Subcutaneous abdominal adipose tissue (tissue), 5 donors: ENCODE data around the gene PHC2.

Source experiments
- H3K27ac ChIP-seq: one replicate; pipeline ENCODE4 v1.7.0; 2013; ENCODE audit warnings: low read depth, mild to moderate bottlenecking, inconsistent platforms, low read length, moderate library complexity
- H3K27me3 ChIP-seq, 5 donors: one replicate each; pipeline ENCODE4 v1.7.0; 2013; ENCODE audit warnings: low read length in 5 of 5, inconsistent platforms in 1 of 5; ENCODE audit not compliant: control insufficient read depth in 5 of 5, insufficient read depth in 4 of 5
- H3K36me3 ChIP-seq, 5 donors: one replicate each; pipeline ENCODE4 v1.7.0; 2013; ENCODE audit warnings: low read length in 5 of 5; ENCODE audit not compliant: control insufficient read depth in 5 of 5, insufficient read depth in 5 of 5
- H3K4me1 ChIP-seq, 5 donors: one replicate each; pipeline ENCODE4 v1.7.0; 2013; ENCODE audit warnings: low read length in 5 of 5, mild to moderate bottlenecking in 3 of 5, moderate library complexity in 1 of 5; ENCODE audit not compliant: control insufficient read depth in 5 of 5, insufficient read depth in 5 of 5
- H3K4me3 ChIP-seq, 5 donors: one replicate each; pipeline ENCODE4 v1.7.0; 2013; ENCODE audit warnings: low read length in 5 of 5, low read depth in 1 of 5
- H3K9ac ChIP-seq, 5 donors: one replicate each; pipeline ENCODE4 v1.7.0; 2013; ENCODE audit warnings: low read length in 5 of 5, mild to moderate bottlenecking in 4 of 5, moderate library complexity in 3 of 5
- H3K9me3 ChIP-seq, 5 donors: one replicate each; pipeline ENCODE4 v1.7.0; 2013; ENCODE audit warnings: low read length in 5 of 5; ENCODE audit not compliant: control insufficient read depth in 5 of 5
- donor health status: healthy.
- donor health status: healthy.
- donor health status: healthy.
- donor health status: healthy.
- donor health status: healthy.

The PHC2 gene

DNA sequence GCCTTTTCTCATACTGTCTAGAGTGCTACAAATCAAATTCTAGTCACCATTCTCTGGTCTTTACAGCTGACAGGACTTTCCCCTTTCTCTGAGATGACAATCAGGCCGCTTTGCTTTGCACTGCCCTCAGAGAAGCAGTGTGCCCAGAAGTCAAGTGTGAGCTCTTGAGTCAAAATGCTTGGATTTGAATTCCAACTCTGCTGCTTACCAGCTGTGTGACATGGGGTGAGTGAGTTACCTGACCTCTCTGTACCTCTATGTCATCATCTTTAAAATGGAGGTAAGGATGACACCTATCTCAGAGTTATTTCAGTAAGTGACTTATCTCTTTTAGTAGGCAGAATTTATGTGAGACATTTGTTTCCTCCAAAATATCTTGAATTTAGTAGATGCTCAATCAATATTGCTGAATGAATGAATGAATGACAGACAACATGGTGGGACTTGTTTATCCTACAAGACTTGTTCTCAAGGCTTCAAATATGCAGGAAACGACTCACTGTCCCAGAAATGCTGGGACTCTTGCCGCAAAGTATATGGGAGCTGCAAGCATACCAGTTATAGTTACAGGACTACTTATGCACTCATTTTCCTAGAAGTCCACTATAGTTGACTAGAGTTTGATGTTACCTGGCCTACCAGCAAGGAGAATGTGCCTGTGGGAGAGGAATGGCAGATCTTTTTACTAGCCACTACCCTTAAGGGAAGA is 71.9 kb downstream of the PHC2 start:
- no peaks in the 10 kb centered on the region for H3K27me3 ChIP-seq
- no peaks in the 10 kb centered on the region for H3K9me3 ChIP-seq
- peaks cover 0 to 31% (median 6%) of the 10 kb centered on the region in 5 donors for H3K4me1 ChIP-seq
- no peak overlapping the region for H3K4me3 ChIP-seq
- no peak overlapping the region for H3K9ac ChIP-seq
- H3K36me3 ChIP-seq: peaks cover 0 to 15% (median 3%) of the 10 kb centered on the region in 5 donors
- H3K27ac ChIP-seq: no peak overlapping the region

- Histone ChIP-seq H3K9me3 (no peaks in the 10 kb centered on the region), H3K27ac (no peak overlapping the region), H3K4me1 (peaks cover 0 to 24% (median 5%) of the 10 kb centered on the region in 5 donors), H3K27me3 (no peaks in the 10 kb centered on the region), H3K9ac (no peak overlapping the region), H3K4me3 (no peak overlapping the region), H3K36me3 (peaks cover 0 to 15% (median 3%) of the 10 kb centered on the region in 5 donors)
Measured at GRCh38 chr1:33358114-33358794, 72.6 kb downstream of the PHC2 start.

DNA sequence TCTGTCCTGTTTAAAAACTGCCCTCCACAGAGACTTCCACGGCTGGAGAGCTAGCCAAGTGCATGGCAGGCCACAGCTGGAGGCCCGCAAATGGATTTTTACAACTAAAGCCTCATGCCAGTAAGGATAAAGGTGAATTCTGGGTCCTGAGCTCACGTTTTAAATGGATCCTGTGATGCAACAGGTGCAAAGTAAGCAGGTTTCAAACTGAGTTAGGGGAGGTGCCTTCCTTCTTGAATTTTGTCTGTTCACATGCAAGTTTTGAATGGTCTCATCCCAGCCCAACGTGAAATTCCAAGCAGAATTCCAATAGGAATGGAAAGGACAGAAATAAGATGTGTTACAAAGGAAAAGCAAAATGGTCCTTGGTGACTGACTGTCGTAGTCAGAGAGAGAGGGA is 73.8 kb downstream of the PHC2 start:
- Histone ChIP-seq H3K9ac (no peak overlapping the region), H3K27me3 (no peaks in the 10 kb centered on the region), H3K27ac (no peak overlapping the region), H3K9me3 (no peaks in the 10 kb centered on the region), H3K4me3 (no peak overlapping the region), H3K36me3 (peaks cover 0 to 15% (median 3%) of the 10 kb centered on the region in 5 donors), H3K4me1 (peaks cover 0 to 12% (median 3%) of the 10 kb centered on the region in 5 donors)

DNA sequence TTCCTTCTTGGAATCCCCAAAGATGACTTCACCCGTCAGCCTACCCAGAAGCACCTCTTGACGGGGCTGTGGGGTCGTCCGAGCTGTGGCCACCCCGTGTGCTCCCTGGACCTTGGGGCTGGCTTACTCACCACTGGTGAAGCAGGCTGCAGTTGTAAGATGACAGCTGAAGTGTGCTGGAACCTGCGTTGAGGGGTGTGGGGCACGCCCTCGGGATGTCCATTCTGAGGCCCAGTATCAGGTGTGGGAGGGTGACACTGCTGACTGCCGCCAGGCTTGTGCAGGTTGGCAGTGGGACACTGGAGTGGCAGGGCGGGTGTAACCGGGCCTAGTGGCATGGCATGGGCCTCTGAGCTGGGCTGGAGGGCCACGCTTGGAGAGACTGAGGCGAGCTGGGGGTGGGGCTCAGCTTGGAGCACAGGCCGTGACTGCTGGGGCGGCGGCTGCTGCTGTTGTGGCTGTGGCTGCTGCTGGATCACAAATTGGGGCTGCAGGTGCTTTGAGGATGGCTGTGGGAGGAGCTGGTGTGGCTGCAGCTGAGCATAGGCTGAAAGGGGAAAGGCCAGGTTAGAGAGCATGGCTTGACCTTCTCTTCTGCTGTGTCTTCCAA is 76.1 kb downstream of the PHC2 start:
- no peak overlapping the region for H3K27ac ChIP-seq
- no peak overlapping the region for H3K9ac ChIP-seq
- H3K4me1 ChIP-seq: peaks cover 0 to 11% (median 8%) of the 10 kb centered on the region in 5 donors
- H3K4me3 ChIP-seq: no peak overlapping the region
- no peaks in the 10 kb centered on the region for H3K27me3 ChIP-seq
- H3K36me3 ChIP-seq: peaks cover 0 to 15% (median 3%) of the 10 kb centered on the region in 5 donors
- no peaks in the 10 kb centered on the region for H3K9me3 ChIP-seq

GRCh38 chr1:33353531-33353930 is 77.4 kb downstream of the PHC2 start:
- H3K27ac ChIP-seq: no peak overlapping the region
- no peak overlapping the region for H3K4me3 ChIP-seq
- H3K9me3 ChIP-seq: no peaks in the 10 kb centered on the region
- H3K27me3 ChIP-seq: no peaks in the 10 kb centered on the region
- H3K4me1 ChIP-seq: peaks cover 0 to 17% (median 12%) of the 10 kb centered on the region in 5 donors
- H3K9ac ChIP-seq: no peak overlapping the region
- H3K36me3 ChIP-seq: peaks cover 0 to 15% (median 3%) of the 10 kb centered on the region in 5 donors

- no peak overlapping the region for H3K27ac ChIP-seq
Measured at GRCh38 chr1:33351281-33351660, 79.6 kb downstream of the PHC2 start.

GRCh38 chr1:33350611-33351280 is 80.1 kb downstream of the PHC2 start:
- Histone ChIP-seq H3K4me3 (peak overlapping the region; percentile 42 to 80 (median 76)), H3K9me3 (no peaks in the 10 kb centered on the region), H3K27me3 (no peaks in the 10 kb centered on the region), H3K4me1 (peaks cover 7 to 44% (median 37%) of the 10 kb centered on the region in 5 donors), H3K27ac (peak overlapping the region; percentile 65), H3K36me3 (peaks cover 0 to 9% (median 3%) of the 10 kb centered on the region in 5 donors), H3K9ac (peak overlapping the region in 4 of 5 donors; percentile 63 to 79 (median 68))

More at GRCh38 chr1:33351281-33351660, 79.6 kb downstream of the PHC2 start:
- Histone ChIP-seq H3K9ac (no peak overlapping the region), H3K4me3 (no peak overlapping the region), H3K36me3 (peaks cover 0 to 9% (median 3%) of the 10 kb centered on the region in 5 donors), H3K27me3 (no peaks in the 10 kb centered on the region), H3K4me1 (peaks cover 7 to 39% (median 34%) of the 10 kb centered on the region in 5 donors), H3K9me3 (no peaks in the 10 kb centered on the region)

- Histone ChIP-seq H3K36me3 (peaks cover 0 to 9% (median 3%) of the 10 kb centered on the region in 5 donors), H3K9ac (peak overlapping the region; percentile 9 to 79 (median 68)), H3K4me1 (peaks cover 9 to 51% (median 43%) of the 10 kb centered on the region in 5 donors), H3K27ac (peak overlapping the region; percentile 65), H3K27me3 (no peaks in the 10 kb centered on the region), H3K4me3 (peak overlapping the region; percentile 64 to 94 (median 85)), H3K9me3 (no peaks in the 10 kb centered on the region)
Measured at GRCh38 chr1:33349778-33350610, 80.9 kb downstream of the PHC2 start.

DNA sequence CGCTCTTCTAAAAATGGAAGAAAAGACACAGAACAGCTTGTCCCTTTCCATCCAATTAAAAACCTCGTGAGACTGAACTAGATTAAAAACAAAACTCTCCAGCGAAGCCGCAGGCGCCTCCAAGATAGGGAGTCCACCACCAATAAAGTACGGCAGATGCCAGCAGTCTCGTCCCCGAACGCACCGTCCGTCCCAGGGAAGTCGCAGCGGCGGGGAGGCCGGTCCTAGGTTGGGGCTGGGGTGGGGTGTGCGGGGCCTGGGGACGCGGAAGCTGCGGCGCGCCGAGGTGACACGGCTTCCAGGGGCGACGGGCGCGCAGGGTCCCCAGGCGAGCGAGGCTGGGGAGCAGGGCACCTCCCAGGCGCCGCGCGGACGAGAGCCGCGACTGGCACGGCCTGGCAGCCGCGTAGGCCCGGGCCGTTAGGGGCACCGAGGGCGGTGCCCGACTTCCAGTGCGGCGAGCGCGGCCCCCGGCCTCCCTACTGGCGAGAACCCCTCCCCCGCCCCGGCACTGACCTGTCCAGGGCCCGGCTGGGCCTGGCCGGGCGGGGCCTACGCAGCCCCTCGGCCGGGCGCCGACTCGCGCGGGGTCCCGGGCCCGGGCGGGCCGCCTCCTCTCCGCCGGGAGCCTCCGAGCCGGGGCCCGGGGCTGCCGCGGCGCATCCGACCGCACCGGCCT is 81.7 kb downstream of the PHC2 start:
- Histone ChIP-seq H3K27me3 (no peaks in the 10 kb centered on the region), H3K4me3 (peak overlapping the region; percentile 80 to 94 (median 85)), H3K4me1 (peaks cover 9 to 59% (median 47%) of the 10 kb centered on the region in 5 donors), H3K36me3 (peaks cover 0 to 5% (median 2%) of the 10 kb centered on the region in 5 donors), H3K9ac (peak overlapping the region; percentile 76 to 88 (median 83)), H3K27ac (peak overlapping the region; percentile 87), H3K9me3 (no peaks in the 10 kb centered on the region)
